HG02973 (cell line): ENCODE results near the gene IL37.
"Not testable (repeated sequence)": the region's sequence is repeated elsewhere in the genome, so short reads cannot be mapped to it uniquely, and the experiment has no call there.

ENCODE experiments used
- ATAC-seq: cut with Tn5 transposase; IDR thresholded peaks from one replicate; pipeline ENCODE4 v1.9.1; 2021; ENCODE audit warnings: moderate library complexity; ENCODE audit not compliant: unreplicated experiment

The IL37 gene

GRCh38 chr2:112919086-112919485 is 8.1 kb downstream of the IL37 start:
- ATAC-seq, result no peak

GRCh38 chr2:112920923-112921532 is 10.1 kb downstream of the IL37 start:
- ATAC-seq, result no peak

- no peak for ATAC-seq
Measured at GRCh38 chr2:112921982-112922381, 11.0 kb downstream of the IL37 start.

GRCh38 chr2:112923237-112923966 is 12.4 kb downstream of the IL37 start:
- no peak for ATAC-seq

GRCh38 chr2:112923967-112924338 is 13.0 kb downstream of the IL37 start:
- no peak for ATAC-seq

GRCh38 chr2:112924360-112924759 is 13.4 kb downstream of the IL37 start:
- ATAC-seq, result no peak

- ATAC-seq, result no peak
Measured at GRCh38 chr2:112924821-112925220, 13.9 kb downstream of the IL37 start.

GRCh38 chr2:112926707-112927106 is 15.7 kb downstream of the IL37 start:
- no peak for ATAC-seq

- no peak for ATAC-seq
Measured at GRCh38 chr2:112927745-112928144, 16.8 kb downstream of the IL37 start.

GRCh38 chr2:112933261-112933660 is 22.3 kb downstream of the IL37 start:
- no peak for ATAC-seq

- ATAC-seq, result not testable (repeated sequence)
Measured at GRCh38 chr2:112934117-112934516, 23.2 kb downstream of the IL37 start.

GRCh38 chr2:112936927-112937232 is 25.9 kb downstream of the IL37 start:
- no peak for ATAC-seq

GRCh38 chr2:112938904-112939303 is 27.9 kb downstream of the IL37 start:
- ATAC-seq, result no peak

- ATAC-seq, result no peak
Measured at GRCh38 chr2:112939425-112939824, 28.5 kb downstream of the IL37 start.

- no peak for ATAC-seq
Measured at GRCh38 chr2:112940859-112941625, 30.1 kb downstream of the IL37 start.

- peak; percentile 56 for ATAC-seq
Measured at GRCh38 chr2:112941753-112942653, 31.0 kb downstream of the IL37 start.

- ATAC-seq, result no peak
Measured at GRCh38 chr2:112942654-112943002, 31.7 kb downstream of the IL37 start.

GRCh38 chr2:112944971-112945370 is 34.0 kb downstream of the IL37 start:
- no peak for ATAC-seq

GRCh38 chr2:112946086-112946485 is 35.1 kb downstream of the IL37 start:
- ATAC-seq, result no peak

GRCh38 chr2:112947374-112947773 is 36.4 kb downstream of the IL37 start:
- no peak for ATAC-seq

GRCh38 chr2:112949456-112949855 is 38.5 kb downstream of the IL37 start:
- no peak for ATAC-seq
